Measurements from ENCODE around the gene ATAD2B.

- TF ChIP-seq, protein P1, sequence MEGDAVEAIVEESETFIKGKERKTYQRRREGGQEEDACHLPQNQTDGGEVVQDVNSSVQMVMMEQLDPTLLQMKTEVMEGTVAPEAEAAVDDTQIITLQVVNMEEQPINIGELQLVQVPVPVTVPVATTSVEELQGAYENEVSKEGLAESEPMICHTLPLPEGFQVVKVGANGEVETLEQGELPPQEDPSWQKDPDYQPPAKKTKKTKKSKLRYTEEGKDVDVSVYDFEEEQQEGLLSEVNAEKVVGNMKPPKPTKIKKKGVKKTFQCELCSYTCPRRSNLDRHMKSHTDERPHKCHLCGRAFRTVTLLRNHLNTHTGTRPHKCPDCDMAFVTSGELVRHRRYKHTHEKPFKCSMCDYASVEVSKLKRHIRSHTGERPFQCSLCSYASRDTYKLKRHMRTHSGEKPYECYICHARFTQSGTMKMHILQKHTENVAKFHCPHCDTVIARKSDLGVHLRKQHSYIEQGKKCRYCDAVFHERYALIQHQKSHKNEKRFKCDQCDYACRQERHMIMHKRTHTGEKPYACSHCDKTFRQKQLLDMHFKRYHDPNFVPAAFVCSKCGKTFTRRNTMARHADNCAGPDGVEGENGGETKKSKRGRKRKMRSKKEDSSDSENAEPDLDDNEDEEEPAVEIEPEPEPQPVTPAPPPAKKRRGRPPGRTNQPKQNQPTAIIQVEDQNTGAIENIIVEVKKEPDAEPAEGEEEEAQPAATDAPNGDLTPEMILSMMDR (conservative IDR thresholded peaks at IDR 0.05 in 1 of 2, IDR thresholded peaks at IDR 0.05 in 1 of 2; ENCODE audit: low read depth in 1 of 2, low read length in 2 of 2), result no peak
- TF ChIP-seq EZH2 (IDR thresholded peaks at IDR 0.05; ENCODE audit: low read length, missing control alignments), result no peak
Measured at GRCh38 chr2:23698721-23699579, 228.0 kb downstream of the ATAD2B start.

Data from fibroblast of lung (primary cell).